Measurements from ENCODE around the gene TARBP1. TPM values are rescaled to one million over a fixed set of nuclear protein-coding genes. Genes with fewer than 3 reads are reported as not detected.
"Not testable (repeated sequence)": the region's sequence is repeated elsewhere in the genome, so short reads cannot be mapped to it uniquely, and the experiment has no call there.

Gene TARBP1
- total RNA-seq, 1 donor from 2014 or later: 11.4 TPM

DNA sequence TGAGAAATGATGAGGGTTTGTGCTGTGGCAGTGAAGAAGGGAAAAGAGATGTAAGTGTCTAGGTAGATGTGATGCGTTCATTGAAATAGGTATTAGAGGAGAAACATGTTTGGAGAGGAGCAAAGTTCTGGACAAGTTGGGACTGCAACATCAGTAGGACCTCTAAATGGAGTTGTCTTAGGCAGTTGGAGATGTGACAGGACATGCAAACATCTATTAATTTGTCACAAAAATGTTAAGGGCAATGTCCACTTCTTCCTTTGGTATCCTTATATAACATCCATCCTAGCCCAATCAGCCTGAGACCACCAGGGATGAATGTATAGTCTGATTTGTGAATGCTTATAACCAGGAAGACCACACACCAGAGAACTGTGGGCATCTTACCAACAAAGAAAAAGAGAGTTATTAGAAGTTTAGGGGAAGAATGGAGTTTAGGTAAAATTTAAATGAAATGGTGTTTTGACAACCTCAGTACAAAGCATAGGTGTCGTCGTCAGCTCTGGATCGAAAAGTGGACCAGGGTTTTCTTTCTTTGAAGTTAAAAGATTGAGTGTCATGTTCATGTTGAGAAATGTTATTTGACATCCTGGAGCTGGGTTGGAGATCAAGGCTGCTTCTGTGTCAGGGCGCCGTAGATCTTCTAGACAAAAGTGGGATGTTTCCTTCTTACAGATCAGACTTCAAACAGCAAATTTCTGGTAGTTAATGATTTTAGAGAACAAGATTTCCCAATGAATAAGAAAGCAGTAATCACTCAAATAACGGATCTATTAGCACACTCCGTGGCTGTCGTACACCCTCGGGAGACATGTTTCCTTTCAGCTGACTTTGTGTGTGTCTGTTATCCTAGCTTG lies 97.1 kb downstream of the TARBP1 start:
- TF ChIP-seq, protein P1, sequence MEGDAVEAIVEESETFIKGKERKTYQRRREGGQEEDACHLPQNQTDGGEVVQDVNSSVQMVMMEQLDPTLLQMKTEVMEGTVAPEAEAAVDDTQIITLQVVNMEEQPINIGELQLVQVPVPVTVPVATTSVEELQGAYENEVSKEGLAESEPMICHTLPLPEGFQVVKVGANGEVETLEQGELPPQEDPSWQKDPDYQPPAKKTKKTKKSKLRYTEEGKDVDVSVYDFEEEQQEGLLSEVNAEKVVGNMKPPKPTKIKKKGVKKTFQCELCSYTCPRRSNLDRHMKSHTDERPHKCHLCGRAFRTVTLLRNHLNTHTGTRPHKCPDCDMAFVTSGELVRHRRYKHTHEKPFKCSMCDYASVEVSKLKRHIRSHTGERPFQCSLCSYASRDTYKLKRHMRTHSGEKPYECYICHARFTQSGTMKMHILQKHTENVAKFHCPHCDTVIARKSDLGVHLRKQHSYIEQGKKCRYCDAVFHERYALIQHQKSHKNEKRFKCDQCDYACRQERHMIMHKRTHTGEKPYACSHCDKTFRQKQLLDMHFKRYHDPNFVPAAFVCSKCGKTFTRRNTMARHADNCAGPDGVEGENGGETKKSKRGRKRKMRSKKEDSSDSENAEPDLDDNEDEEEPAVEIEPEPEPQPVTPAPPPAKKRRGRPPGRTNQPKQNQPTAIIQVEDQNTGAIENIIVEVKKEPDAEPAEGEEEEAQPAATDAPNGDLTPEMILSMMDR (IDR thresholded peaks at IDR 0.05; ENCODE audit: borderline replicate concordance): no peak
- intact Hi-C loops (cut with micrococcal nuclease): no loop called here
- no peaks in the 10 kb centered on the region for H3K27me3 ChIP-seq (ENCODE audit: low read depth)
- DNase-seq: no peak
- H3K36me3 ChIP-seq: peaks cover 72% of the 10 kb centered on the region
- no peaks in the 10 kb centered on the region for H3K9me3 ChIP-seq (replicated peaks)
- H3K27ac ChIP-seq (replicated peaks): no peak overlapping the region
- no peak overlapping the region for H3K4me3 ChIP-seq
- H3K4me1 ChIP-seq: no peaks in the 10 kb centered on the region

- H3K4me3 ChIP-seq; H3K9me3 ChIP-seq (replicated peaks); intact Hi-C loops (cut with micrococcal nuclease); H3K27me3 ChIP-seq (ENCODE audit: low read depth); DNase-seq; H3K27ac ChIP-seq (replicated peaks): not testable (repeated sequence)
- peaks cover 72% of the 10 kb centered on the region for H3K36me3 ChIP-seq
- H3K4me1 ChIP-seq: peaks cover 11% of the 10 kb centered on the region
Measured at GRCh38 chr1:234379591-234380109, 99.3 kb downstream of the TARBP1 start.

DNA sequence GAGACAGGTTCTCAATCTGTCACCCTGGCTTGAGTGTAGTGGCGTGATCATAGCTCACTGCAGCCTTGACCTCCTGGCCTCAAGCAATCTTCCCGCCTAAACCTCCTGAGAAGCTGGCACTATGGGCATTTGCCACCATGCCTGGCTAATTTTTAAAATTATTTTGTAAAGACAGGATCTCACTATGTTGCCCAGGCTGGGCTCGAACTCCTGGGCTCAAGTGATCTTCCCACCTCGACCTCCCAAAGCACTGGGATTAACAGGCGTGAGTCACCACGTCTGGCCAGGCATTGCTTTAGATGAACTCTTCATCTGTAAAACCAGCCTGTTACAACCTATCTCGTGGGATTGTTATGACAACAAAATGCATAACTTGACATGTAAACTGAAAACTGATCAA lies 103.3 kb downstream of the TARBP1 start:
- no peak for DNase-seq
- Histone ChIP-seq H3K27ac (replicated peaks) (no peak overlapping the region), H3K9me3 (replicated peaks) (no peaks in the 10 kb centered on the region), H3K4me3 (no peak overlapping the region), H3K36me3 (peaks cover 50% of the 10 kb centered on the region), H3K27me3 (ENCODE audit: low read depth) (no peaks in the 10 kb centered on the region), H3K4me1 (peaks cover 39% of the 10 kb centered on the region)
- TF ChIP-seq, protein P1 (IDR thresholded peaks at IDR 0.05; ENCODE audit: borderline replicate concordance): no peak
- intact Hi-C loops (cut with micrococcal nuclease): no loop called here

DNA sequence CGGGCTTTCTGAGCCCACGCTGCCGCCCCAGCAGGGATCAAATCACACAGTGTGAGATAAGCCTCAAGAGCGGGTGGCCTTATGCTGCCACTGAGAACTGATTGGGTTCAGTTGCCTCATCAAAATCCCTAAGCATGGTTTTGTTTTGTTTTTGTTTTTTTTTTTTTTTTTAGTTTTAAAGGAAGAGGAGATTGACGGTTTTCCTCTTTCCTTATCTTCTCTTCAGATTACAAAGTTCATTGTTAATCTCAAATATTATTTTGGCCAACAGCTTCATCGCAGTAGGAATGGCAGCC lies 105.1 kb downstream of the TARBP1 start:
- Histone ChIP-seq H3K4me1 (peaks cover 39% of the 10 kb centered on the region), H3K36me3 (peaks cover 34% of the 10 kb centered on the region), H3K4me3 (peak overlapping the region; percentile 92), H3K9me3 (replicated peaks) (no peaks in the 10 kb centered on the region), H3K27me3 (ENCODE audit: low read depth) (no peaks in the 10 kb centered on the region), H3K27ac (replicated peaks) (peak overlapping the region; percentile 100)
- no peak for DNase-seq
- intact Hi-C loops (cut with micrococcal nuclease): no loop called here
- TF ChIP-seq, protein P1 (IDR thresholded peaks at IDR 0.05; ENCODE audit: borderline replicate concordance): no peak

DNA sequence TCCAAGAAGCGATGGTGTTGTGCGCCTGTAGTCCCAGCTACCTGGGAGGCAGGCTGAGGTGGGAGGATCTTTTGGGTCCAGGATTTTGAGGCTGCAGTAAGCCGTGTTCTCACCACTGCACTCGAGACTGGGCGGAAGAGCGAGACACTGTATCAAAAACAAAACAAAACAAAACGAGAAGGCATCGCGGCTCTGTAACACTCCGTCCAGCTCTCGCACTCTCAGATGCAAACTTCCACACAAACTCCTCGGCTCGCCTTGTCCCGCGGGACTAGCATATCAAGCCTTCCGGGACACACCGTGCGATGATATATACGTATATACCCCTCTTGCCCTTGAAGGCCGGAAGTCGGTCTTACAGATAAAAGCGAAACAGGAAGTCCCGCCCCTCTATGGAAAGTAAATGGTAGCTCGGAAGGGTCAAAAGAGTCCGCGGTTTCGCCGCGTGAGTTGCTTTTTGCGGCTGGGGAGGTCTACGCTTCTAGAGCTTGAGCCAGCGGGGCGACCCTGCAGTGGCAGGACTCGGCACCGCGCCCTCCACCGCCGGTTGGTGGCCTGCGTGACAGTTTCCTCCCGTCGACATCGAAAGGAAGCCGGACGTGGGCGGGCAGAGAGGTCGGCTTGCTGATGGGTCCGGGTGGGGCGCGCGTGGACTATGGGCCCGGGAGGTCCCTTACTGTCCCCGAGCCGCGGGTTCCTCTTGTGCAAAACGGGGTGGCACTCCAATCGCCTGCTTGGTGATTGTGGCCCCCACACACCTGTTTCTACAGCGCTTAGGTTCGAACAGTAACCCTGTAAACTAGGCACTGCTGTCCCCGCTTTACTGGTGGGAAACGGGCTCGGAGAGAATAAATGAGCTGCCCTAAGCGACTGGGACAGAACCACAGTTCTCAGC lies 105.7 kb downstream of the TARBP1 start, which contains the start of gene COA6:
Gene COA6 (plus strand): TSS at position 393 of the 895 bp plus-strand sequence. CDS start 11 bp downstream, at position 404.
- peaks cover 39% of the 10 kb centered on the region for H3K4me1 ChIP-seq
- no peaks in the 10 kb centered on the region for H3K9me3 ChIP-seq (replicated peaks)
- peak within 1 kb of the TSS; percentile 92 for H3K4me3 ChIP-seq
- no peaks in the 10 kb centered on the region for H3K27me3 ChIP-seq (ENCODE audit: low read depth)
- H3K36me3 ChIP-seq: peaks cover 29% of the 10 kb centered on the region
- TF ChIP-seq, protein P1 (IDR thresholded peaks at IDR 0.05; ENCODE audit: borderline replicate concordance): no peak
- DNase-seq: peak; percentile 91
- peak within 1 kb of the TSS; percentile 100 for H3K27ac ChIP-seq (replicated peaks)
- intact Hi-C loops (cut with micrococcal nuclease): no loop called here
